Measurements from ENCODE around the gene PFN2.
"Not testable (repeated sequence)": the region's sequence is repeated elsewhere in the genome, so short reads cannot be mapped to it uniquely, and the experiment has no call there.

Gene PFN2

DNA sequence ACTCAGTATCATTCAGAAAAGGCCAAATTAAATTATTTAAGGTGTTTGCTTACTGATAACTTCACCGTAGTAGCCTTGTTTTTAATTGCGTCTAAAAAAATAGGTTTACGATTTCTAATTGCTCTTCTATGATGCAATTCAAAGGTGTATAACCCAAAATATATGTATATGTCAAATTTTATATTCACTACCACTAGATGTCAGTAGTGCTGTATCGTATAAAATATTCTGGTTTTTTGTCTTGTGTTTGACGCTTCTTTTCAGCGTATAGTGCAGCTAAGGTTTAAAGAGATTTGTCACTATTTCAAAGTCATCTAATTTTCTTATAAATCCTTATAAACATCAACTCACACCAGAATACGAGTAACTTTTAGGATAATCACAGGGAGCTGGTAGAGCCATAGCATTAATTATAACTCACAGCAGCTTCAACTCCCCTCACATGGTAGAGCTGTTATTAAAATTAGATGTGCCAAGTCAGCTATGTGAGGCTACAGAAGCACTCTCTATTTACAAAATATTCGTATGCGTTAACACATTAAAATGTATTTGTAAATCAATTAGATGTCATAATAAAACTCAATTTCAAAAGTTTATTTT, 3.5 kb downstream of the PFN2 start:
- peak in 2 of 4 experiments; percentile 41 to 49 for DNase-seq

DNA sequence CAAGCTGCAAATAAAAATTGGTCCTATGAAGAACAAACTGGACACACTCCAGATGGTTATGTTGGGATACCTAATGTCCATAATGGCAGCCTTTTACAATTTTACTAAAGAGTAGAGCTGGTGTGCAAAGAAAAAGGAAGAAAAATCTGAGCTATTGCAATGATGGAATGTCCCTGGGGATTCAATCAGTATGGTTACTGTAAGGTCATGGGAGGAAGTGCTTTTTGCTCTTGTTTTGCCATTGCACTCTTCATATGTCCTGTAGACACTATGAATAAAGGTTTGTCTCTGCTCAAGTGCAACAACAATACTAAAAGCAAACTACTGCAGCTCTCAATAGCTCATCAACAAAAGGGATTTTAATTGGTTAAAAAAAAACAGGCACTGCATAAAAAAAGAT, 5.4 kb downstream of the PFN2 start:
- peak in 3 of 4 experiments; percentile 11 to 38 (median 36) for DNase-seq

DNA sequence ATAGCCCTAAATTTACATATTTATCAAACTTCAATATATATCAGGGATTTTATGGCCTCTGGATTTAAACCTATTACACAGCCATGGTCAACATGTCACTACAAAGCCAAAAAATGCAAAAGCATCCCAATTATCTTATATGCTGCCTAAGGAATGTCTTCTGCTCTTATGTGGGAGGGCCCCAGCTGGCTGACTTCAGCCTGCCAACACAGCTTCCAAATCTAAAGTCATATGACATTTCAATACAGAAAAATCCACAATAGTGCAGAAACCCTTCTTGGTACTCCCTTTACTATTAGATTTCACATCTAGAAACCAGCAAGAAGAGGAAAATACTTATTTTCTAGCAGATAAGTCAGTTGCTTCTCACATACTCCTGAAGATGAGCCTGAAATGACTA, 6.4 kb downstream of the PFN2 start:
- DNase-seq, result peak in 1 of 4 experiments; percentile 13

DNA sequence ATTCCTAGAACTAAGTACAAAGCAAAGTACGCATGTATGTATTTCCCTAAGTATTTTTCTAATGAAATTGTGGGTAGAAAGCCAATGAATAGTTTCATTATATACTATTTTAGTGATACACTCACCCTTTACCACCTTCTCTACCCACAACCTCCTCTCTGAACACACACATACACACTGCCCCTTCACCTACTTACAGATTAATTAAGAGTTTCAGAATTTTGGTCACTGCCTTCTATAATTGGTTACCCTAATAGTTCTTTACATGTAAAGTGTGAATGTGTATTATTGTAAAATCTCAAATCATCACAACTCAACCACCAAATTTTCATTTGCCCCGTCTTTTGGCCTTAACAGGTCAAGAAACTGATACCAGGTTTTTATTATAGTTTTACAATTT, 7.2 kb downstream of the PFN2 start:
- no peak for DNase-seq

DNA sequence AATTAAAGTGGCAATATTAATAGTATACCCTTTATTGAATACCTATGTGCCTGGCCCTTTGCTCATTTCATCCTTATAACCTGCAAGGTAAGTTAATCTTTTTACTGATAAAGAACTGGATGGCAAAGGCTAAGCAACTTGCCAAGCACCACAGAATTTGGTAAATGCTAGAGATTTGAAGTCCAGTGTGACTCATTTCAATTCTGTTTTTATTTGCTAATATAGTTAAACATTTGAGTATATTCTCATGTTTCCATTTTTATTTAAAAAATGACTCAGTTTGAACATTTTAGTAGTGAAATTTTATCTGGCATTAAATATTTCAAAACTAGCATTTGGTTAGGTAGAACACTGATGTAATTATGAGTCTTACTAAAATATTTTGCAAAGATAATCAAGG, 11.3 kb downstream of the PFN2 start:
- no peak for DNase-seq

DNA sequence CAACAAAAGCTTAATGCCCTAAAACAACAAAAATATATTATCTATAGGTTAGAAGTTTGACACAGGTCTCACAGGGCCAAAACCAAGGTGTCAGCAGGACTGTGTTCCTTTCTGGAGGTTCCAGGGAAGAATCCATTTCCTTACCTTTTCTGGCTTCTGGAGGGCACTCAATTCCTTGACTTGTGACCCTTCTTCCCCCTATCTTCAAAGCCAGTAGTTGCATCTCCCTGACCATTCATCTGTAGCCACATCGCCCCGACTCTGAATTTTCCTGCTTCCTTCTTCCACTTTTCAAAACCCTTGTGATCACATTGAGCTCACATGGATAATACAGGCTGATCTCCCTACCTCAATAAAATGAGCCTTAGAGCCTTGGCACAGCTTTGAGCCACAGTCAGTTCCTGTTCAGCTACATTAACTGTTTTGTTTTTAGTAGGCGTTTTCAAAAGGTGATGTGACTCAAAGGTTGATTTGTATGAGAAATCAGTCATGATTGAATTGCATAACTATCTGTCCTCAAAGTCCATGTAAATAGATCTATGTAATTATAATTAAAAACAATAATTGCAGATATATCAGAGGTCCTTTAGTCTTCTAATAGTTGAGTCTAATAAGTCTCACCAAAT, 12.4 kb downstream of the PFN2 start:
- DNase-seq, result peak in 2 of 4 experiments; percentile 23 to 33

DNA sequence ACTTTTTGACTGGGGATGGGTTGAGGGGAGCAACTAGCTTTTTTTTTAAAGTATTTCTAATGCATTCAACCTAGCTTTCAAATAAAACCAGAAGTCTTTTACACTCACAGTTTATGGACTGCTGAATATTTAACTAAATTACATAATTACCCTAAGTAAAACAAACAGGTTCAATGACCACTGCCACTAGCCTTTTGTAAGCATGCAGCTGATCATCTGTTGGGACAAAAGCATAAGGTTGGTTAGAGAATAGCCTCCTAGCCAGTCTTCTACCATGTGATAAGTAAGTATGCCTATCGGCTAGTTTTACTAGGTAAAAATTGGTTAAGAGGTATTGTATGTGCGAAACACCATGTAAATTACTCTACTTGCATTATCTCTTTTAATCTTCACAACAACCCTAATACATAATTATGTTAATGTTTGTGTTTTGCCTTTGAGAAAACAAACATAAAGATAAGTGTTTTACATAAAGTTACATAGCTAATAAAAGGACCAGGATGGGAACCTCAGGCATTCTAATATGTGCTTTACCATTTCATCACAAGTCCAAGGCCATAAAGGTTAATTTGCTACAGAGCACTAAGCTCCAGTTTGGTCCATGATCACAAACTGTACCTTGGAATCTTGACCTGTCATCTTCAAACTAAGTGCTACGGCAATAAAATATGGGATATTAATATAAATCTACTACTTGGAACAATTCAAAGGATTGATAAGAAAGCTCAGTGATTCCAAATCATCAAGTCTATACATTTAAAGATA, 13.2 kb downstream of the PFN2 start:
- DNase-seq, result no peak

DNA sequence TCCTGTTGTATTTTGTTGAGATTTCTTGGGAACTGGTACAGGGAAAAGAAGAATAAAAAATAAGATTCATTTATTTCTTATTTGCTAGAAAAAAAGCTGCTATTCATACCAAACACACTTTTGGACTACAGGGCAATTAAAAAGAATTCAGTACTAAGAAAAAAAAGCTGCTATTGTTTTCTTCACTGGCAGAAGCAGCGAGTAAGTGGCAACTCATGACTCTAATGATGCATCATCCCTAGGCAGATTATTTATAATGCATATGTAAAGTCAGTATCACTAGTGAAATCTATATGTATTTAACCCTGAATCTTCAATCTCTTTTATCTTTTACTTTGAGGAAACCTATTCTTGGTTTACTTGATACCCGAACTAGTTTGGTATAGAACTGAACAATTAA, 15.2 kb downstream of the PFN2 start:
- no peak for DNase-seq

DNA sequence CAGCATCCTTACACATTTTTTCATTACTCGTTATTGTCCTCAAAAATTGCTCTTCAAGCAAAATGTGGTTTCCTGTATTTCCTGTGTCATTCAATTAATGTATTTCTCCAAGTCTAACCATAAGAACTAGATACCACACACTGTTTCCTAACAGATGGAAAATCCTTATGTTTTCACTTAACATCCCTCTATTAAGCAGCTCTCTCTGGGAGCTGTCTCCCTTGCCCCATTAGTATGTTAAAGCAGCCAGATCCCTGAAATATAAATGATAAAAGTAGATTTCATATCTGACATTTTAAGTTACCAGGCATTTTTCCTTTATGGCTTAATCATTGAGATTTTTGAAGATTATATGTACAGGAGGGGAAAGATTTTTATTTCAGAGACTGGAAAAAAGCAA, 15.9 kb downstream of the PFN2 start:
- DNase-seq, result no peak

DNA sequence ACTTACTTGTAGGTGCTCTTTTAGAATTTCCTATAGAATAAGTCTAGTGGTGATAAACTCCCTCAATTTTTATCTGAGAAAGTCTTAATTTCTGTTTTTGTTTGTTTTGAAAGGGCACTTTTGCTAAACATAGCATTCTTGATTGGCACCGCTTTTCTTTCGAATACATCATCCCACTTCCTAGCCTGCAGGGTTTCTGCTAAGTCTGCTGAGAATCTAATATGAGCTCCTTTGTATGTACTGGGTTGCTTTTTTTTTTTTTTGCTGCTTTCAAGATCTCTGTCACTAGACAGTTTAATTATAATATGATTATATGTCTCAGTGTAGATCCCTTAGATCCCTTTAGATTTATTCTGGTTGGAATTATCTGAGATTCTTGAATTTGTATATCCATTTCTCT, 21.5 kb downstream of the PFN2 start:
- DNase-seq, result no peak

DNA sequence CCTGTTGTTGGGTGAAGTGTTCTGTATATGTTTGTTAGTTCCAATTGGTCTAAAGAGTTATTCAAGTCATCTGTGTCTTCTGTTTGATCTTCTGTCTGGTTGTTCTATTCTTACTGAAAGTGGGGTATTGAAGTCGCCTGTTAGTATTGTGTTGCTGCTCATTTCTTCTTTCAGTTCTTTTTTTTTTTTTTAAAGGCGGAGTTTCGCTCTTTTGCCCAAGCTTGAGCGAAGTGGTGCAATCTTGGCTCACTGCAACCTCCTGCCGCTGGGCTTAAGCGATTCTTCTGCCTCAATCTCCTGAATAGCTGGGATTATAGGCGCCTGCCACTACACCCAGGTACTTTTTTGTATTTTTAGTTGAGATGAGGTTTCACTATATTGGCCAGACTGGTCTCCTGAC, 23.5 kb downstream of the PFN2 start:
- peak in 3 of 4 experiments; percentile 41 to 69 (median 46) for DNase-seq

DNA sequence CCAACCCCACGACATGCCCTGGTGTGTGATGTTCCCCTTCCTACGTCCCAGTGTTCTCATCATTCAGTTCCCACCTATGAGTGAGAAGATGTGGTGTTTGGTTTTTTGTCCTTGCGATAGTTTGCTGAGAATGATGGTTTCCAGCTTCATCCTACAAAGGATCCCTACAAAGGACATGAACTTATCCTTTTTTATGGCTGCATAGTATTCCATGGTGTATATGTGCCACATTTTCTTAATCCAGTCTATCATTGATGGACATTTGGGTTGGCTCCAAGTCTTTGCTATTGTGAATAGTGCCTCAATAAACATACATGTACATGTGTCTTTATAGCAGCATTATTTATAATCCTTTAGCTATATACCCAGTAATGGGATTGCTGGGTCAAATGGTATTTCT, 26.7 kb downstream of the PFN2 start:
- DNase-seq, result not testable (repeated sequence)

DNA sequence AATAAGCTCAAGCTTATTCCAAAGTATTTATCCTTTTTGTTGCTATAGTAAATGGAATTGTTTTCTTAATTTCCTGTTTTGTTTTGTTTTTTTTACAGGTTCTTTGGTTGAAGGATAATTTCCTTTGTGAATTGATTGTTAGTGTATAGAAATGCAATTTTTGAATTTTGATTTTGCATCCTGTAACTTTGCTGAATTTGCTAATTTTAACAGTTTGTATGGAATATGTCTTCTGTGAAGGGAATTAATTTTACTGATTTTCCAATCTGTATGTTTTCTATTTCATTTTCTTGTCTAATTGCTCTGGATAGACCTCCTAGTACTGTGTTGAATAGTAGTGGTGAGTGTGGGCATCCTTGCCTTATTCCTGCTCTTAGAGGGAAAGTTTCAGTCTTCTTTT, 28.3 kb downstream of the PFN2 start:
- DNase-seq, result no peak

DNA sequence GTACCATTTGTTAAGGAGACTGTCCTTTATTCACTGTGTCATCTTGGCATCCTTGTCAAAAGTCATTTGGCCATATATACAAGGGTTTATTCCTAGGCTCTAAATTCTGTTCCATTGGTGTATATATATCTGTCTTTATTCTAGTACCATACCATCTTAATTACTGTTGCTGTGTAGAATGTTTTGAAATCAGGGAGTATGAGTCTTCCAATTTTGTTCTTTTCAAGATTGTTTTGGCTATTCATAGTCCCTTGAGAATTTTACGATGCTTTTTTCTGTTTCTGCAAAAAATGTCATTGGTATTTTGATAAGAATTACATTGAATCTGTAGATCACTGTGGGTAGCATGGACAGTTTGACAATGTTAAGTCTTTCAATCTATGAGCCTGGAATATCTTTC, 28.7 kb downstream of the PFN2 start:
- DNase-seq, result no peak

DNA sequence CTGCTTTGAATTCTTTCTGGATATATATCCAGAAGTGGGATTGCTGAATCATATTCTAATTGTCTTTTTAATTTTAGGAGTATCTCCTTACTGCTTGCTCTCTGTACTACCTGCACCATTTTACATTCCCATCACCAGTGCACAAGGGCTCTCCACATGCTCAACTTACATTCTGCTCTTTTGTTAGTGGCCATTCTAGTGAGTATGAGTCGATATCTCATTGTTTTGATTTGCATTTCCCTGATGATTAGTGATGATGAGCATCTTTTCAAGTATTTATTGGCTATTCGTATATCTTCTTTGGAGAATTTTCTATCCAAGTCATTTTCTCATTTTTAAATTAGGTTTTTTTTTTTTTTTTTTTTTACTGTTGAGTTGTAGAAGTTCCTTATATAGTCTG, 29.5 kb downstream of the PFN2 start:
- DNase-seq, result no peak

DNA sequence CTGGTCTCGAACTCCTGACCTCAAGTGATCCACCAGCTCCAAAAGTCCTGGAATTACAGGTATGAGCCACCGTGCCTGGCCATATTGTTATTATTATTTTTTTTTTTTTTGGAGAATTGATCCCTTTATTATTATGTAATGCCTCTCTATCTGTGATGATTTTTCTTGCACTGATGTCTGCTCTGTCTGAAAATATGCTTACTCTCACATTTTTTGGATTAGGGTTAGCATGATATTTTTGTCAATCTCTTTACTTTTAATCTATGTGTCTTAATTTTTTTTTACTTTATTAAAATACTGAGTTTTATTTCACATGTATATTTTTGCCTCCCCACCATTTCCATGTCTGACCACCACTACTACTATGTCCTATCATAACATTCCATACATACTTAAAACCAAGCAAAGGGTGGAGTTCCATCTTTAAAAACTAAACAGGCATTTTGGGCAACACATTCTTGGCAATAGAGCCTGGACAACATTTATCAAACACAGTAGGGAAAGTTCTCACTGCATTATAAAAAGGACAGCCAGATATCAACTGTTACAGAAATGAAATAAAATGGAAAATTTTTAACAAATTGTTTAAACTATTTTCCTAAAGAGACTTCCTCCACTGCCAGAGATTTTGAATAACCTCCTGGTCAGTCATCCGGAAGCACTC, 32.2 kb downstream of the PFN2 start:
- DNase-seq, result not testable (repeated sequence)

DNA sequence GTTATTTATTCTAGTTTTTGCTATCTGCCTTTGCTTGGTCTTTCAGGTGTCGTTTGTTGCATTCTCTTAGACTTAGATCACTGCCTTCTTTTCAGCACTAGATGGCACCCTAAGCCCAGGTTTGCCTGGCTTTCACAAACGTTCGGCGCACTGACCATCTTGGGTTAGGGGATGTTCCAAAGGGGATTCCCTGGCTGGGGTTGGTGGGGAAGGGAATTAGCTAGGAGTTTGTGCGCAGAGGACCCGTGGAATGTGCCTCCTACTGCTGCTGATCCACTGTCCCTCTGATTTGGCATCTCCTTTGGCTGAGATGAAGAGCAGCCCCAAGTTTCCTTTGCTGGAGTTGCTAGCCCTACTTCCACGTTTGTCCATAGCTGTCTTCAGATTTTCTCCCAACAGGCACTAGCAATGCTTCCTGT, 33.9 kb downstream of the PFN2 start:
- DNase-seq, result peak; percentile 16 to 40 (median 36)

DNA sequence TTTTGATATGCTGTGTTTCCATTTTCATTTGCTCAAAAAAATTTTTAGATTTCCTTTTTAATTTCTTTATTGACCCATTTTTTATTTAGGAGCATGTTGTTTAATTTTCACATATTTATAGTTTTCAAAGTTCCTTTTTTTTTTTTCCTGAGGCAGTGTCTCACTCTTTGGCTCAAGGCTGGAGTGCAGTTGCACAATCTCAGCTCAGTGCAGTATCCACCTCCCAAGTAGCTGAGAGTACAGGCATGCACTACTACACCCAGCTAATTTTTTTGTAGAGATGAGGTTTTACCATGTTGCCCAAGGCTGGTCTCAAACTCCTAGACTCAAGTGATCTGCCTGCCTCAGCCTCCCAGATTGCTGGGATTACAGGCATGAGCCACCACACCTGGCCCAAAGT, 36.2 kb downstream of the PFN2 start:
- peak; percentile 11 to 53 (median 46) for DNase-seq

DNA sequence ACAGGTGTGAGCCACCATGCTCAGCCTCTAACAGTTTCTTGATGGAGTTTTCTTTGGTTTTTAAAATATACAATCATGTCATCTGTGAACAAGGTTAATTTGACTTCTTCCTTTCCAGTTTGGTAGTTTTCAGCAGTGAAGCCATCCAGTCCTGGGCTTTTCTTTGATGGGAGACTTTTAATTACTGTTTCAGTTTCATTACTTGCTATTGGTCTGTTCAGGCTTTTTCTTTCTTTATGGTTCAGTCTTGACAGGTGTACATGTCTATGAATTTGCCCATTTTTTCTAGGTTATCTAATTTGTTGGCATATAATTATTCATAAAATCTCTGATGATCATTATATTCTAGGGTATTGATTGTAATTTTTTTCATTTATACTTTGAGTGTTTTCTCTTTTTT, 36.8 kb downstream of the PFN2 start:
- DNase-seq, result no peak

DNA sequence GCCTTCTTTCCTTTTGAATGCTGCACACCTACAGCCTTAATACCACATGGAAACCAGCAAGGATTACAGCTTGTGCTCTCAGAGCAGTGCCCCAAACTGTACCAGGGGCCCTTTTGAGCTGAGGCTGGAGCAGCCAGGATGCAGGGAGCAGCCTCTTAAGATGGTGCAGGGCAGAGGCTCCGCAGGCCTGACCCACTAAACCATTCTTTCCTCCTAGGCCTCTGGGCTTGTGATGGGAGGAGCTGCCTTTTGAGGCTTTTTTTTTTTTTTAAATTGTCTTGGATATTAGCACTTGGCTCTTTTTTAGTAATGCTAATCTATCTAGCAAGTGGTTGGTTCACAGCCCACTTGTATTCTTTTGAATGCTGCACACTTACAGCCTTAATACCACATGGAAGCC, 37.7 kb downstream of the PFN2 start:
- DNase-seq, result no peak

DNA sequence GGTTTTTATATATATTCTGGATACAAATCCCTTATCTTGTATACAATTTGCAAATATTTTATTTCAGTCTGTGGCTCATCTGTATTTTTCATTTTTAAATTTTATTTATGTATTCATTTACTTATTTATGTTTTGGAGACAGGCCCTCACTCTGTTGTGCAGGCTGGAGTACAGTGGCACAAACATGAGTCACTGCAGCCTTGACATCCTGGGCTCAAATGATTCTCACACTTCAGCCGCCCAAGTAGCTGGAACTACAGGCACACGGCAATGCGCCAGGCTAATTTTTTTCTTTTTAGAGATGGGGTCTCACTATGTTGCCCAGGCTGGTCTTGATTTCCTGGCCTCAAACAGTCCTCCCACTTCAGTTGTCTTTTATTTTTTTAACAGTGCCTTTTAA, 50.6 kb downstream of the PFN2 start:
- no peak for DNase-seq

DNA sequence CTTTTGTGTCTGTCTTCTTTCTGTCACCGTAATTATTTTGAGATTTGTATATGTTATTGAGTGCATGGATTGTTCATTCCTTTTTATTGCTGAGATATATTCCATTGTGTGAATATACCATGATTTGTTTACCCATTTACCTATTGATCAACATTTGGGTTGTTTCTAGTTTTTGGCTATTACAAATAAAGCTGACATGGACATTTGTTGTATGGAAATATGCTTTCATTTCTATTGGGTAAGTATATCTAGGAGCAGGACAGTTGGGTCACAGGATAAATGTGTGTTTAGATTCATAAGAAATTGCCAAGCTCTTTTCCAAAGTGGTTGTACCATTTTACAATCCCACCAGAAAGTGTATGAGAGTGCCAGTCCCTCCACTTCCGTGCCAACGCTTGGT, 51.2 kb downstream of the PFN2 start:
- no peak for DNase-seq

DNA sequence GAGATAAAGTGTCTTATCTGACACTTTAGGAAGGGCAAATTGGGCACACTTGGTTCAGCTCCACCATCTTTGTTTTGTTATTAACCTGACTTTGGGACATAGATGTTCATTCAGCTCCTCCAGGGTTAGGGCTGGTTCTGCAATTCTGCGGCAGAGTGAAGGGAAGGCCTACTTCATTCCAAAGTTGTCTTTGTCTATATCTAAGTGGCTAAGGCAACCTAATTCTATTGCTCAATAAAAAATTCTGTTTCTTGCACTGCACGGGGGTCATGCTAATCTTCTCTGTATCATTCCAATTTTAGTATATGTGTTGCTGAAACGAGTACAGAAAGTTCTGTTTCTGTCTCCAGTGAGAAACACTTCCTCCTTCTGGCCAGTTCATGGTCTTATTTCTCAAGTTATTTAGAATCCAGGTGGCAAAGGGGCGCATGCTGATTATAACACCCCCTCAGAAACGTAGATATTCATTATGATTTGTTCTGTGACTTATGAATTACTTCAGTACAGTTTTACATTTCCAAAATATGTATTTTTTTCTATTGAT, 53.5 kb downstream of the PFN2 start:
- peak in 2 of 4 experiments; percentile 14 to 17 for DNase-seq
